Thoracic aorta (tissue), 2 donors: ENCODE data around the gene TEAD1. TPM values are rescaled to one million over a fixed set of nuclear protein-coding genes. Genes with fewer than 3 reads are reported as not detected.

Experiments used
- ATAC-seq: fragments of 150-250 bp; one replicate; pipeline ENCODE4 v1.8.0; 2017; ENCODE audit warnings: low read depth; ENCODE audit not compliant: insufficient number of reproducible peaks, low FRiP score
- DNase-seq: peaks from one replicate; pipeline ENCODE4 v3.0.0-alpha.2; 2020; ENCODE audit warnings: low spot score
- H3K27ac ChIP-seq, 2 donors: fragments of 200-600 bp; sonication (generic); 1 replicate in 1 of 2; 2 replicates in 1 of 2; pipeline ENCODE4 v1.5.1; 2016; ENCODE audit warnings: mild to moderate bottlenecking in 2 of 2, moderate library complexity in 2 of 2
- H3K27me3 ChIP-seq: fragments of 200-600 bp; sonication (generic); replicated peaks from 2 replicates; pipeline ENCODE4 v1.6.0; 2016; ENCODE audit warnings: mild to moderate bottlenecking; ENCODE audit not compliant: insufficient read depth
- H3K36me3 ChIP-seq: fragments of 200-600 bp; sonication (generic); one replicate; pipeline ENCODE4 v1.5.1; 2016
- H3K4me1 ChIP-seq, 2 donors: fragments of 200-600 bp; sonication (generic); 1 replicate in 1 of 2; 2 replicates in 1 of 2; pipeline versions ENCODE4 v1.5.1 to v1.6.0; 2016; ENCODE audit warnings: low read depth in 2 of 2, mild to moderate bottlenecking in 1 of 2; ENCODE audit not compliant: control insufficient read depth in 1 of 2
- H3K4me3 ChIP-seq: fragments of 200-600 bp; sonication (generic); 2 replicates; pipeline ENCODE4 v1.5.1; 2016; ENCODE audit warnings: mild to moderate bottlenecking
- H3K9me3 ChIP-seq: fragments of 200-600 bp; sonication (generic); 2 replicates; pipeline ENCODE4 v1.5.1; 2016
- CTCF ChIP-seq: fragments of 200-600 bp; sonication (generic); IDR thresholded peaks from one replicate; pipeline ENCODE4 v1.5.1; 2019; ENCODE audit warnings: antibody characterized with exemption
- total RNA-seq, 2 donors: library from RNA; depleted of rRNA; stranded (reverse); fragments of >200 nt; gene quantifications; one replicate each; pipeline versions ENCODE4 v1.1.0 to v1.2.3, GENCODE V29; 2016

TEAD1 gene
- total RNA-seq, 2 donors from 2014 or later: 57.3 to 164 TPM

GRCh38 chr11:12925520-12925919 is 251.3 kb downstream of the TEAD1 start:
- Histone ChIP-seq H3K4me3 (no peak overlapping the region), H3K9me3 (no peaks in the 10 kb centered on the region), H3K4me1 (no peaks in the 10 kb centered on the region), H3K27me3 (no peaks in the 10 kb centered on the region), H3K36me3 (no peaks in the 10 kb centered on the region), H3K27ac (no peak overlapping the region)
- TF ChIP-seq CTCF: no peak
- ATAC-seq: no peak
- no peak for DNase-seq

GRCh38 chr11:12927221-12927620 is 253.0 kb downstream of the TEAD1 start:
- no peak overlapping the region for H3K27ac ChIP-seq
- no peaks in the 10 kb centered on the region for H3K4me1 ChIP-seq
- H3K27me3 ChIP-seq: no peaks in the 10 kb centered on the region
- DNase-seq (no peak), ATAC-seq (no peak)
- H3K36me3 ChIP-seq: no peaks in the 10 kb centered on the region
- no peaks in the 10 kb centered on the region for H3K9me3 ChIP-seq
- H3K4me3 ChIP-seq: no peak overlapping the region
- no peak for TF ChIP-seq CTCF

- Histone ChIP-seq H3K36me3 (no peaks in the 10 kb centered on the region), H3K4me1 (no peaks in the 10 kb centered on the region), H3K27ac (no peak overlapping the region), H3K9me3 (no peaks in the 10 kb centered on the region), H3K27me3 (no peaks in the 10 kb centered on the region), H3K4me3 (no peak overlapping the region)
- DNase-seq: no peak
- ATAC-seq: no peak
- no peak for TF ChIP-seq CTCF
These were observed 253.7 kb downstream of the TEAD1 start for GRCh38 chr11:12927886-12928285.

- no peak for TF ChIP-seq CTCF
- no peaks in the 10 kb centered on the region for H3K27me3 ChIP-seq
- no peaks in the 10 kb centered on the region for H3K9me3 ChIP-seq
- no peaks in the 10 kb centered on the region for H3K4me1 ChIP-seq
- H3K4me3 ChIP-seq: no peak overlapping the region
- DNase-seq (no peak), ATAC-seq (no peak)
- H3K36me3 ChIP-seq: no peaks in the 10 kb centered on the region
- no peak overlapping the region for H3K27ac ChIP-seq
These were observed 256.6 kb downstream of the TEAD1 start for GRCh38 chr11:12930850-12931249.

- H3K27me3 ChIP-seq: no peaks in the 10 kb centered on the region
- no peak for TF ChIP-seq CTCF
- no peaks in the 10 kb centered on the region for H3K36me3 ChIP-seq
- ATAC-seq: no peak
- DNase-seq: no peak
- H3K4me1 ChIP-seq: no peaks in the 10 kb centered on the region
- H3K4me3 ChIP-seq: no peak overlapping the region
- no peaks in the 10 kb centered on the region for H3K9me3 ChIP-seq
- no peak overlapping the region for H3K27ac ChIP-seq
These were observed 258.3 kb downstream of the TEAD1 start for GRCh38 chr11:12932485-12932884.
